ENCODE data around the gene HMGCS1.

HMGCS1 gene

DNA sequence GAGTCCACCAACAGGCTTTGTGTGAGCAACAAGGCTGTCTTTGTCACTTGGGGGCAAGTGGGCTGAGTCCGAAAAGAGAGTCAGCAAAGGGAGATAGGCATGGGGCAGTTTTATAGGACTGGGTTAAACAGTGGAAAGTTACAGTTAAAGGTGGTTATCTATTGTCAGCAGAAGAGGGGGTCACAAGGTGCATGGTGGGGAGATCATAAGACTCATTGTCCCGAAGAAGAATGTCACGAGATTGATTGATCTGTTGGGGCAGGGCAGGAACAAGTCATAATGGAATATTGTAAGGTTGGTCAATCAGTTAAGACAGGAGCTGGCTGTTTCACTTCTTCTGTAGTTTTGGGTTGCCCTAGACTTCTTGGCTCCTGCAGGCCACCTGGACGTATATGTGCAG is 7.6 kb upstream of the HMGCS1 start:
- no peak for TF ChIP-seq GATA2 (IDR thresholded peaks at IDR 0.05; ENCODE audit: low read depth, low read length)
- TF ChIP-seq GATA3 (IDR thresholded peaks at IDR 0.05; ENCODE audit: low read depth, low read length) = no peak

GRCh38 chr5:43316421-43316820 is 3.2 kb upstream of the HMGCS1 start:
- no peak for TF ChIP-seq GATA2 (IDR thresholded peaks at IDR 0.05; ENCODE audit: low read depth, low read length)
- TF ChIP-seq GATA3 (IDR thresholded peaks at IDR 0.05; ENCODE audit: low read depth, low read length) = no peak

- TF ChIP-seq GATA3 (IDR thresholded peaks at IDR 0.05; ENCODE audit: low read depth, low read length) (no peak), GATA2 (IDR thresholded peaks at IDR 0.05; ENCODE audit: low read depth, low read length) (no peak)
Measured at GRCh38 chr5:43315682-43316081, 2.5 kb upstream of the HMGCS1 start.

DNA sequence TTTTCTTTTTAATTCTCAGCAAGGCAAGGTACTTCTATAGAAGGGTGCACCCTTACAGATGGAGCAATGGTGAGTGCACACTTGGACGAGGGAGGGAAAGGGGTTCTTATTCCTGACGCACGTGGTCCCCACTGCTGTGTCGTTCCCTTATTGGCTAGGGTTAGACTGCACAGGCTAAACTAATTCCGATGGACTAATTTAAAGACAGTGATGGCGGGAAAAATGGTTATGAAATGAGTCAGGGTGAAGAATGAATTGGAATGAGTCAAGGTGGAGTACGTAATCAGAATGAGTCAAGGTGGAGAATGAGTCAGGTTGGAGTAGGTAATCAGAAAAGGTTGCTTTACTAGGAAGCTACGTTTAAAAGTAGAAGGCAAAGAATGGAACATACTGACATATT is 2.1 kb upstream of the HMGCS1 start:
- TF ChIP-seq GATA3 (IDR thresholded peaks at IDR 0.05; ENCODE audit: low read depth, low read length) = no peak
- no peak for TF ChIP-seq GATA2 (IDR thresholded peaks at IDR 0.05; ENCODE audit: low read depth, low read length)

DNA sequence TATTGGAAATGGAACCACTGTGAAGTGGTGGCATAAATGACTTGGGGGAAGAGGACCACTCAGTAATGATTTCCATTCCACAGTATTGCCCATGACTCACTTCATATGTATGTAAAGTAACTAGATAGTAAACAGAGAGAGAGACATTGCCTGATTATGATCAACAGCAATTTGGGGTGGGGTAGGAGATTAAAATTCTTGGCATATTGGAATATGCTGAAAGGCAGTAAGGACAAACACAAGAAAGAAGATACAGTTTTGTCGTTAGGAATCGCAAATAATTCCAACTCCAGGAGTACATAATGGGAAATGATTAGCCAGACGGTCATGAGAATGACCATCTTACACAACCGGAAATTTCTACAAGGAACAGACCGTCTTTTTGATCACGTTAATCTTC is 1.5 kb upstream of the HMGCS1 start:
- no peak for TF ChIP-seq GATA3 (IDR thresholded peaks at IDR 0.05; ENCODE audit: low read depth, low read length)

- TF ChIP-seq GATA2 (IDR thresholded peaks at IDR 0.05; ENCODE audit: low read depth, low read length) = no peak
- no peak for TF ChIP-seq GATA3 (IDR thresholded peaks at IDR 0.05; ENCODE audit: low read depth, low read length)
Measured at GRCh38 chr5:43313854-43314457, 744 bp upstream of the HMGCS1 start.

DNA sequence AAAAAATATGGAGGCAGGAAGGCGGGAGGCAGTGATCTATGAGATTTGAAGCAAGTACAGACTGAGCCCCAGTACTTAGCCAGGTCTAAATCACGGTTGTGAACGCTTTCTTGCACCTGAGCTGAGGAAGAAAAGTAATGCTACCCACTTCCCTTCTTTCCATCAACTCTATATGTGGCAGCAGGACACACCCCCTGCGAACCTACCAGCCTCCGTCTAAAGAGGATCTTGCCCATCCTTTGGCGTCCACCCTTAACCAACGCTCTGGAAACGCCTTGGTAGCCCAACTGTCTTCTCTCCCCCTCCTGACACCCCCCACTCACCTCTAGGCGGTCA is 545 bp downstream of the HMGCS1 start:
- no peak for TF ChIP-seq GATA3 (IDR thresholded peaks at IDR 0.05; ENCODE audit: low read depth, low read length)
- TF ChIP-seq GATA2 (IDR thresholded peaks at IDR 0.05; ENCODE audit: low read depth, low read length) = no peak

- TF ChIP-seq GATA3 (IDR thresholded peaks at IDR 0.05; ENCODE audit: low read depth, low read length) = no peak
- no peak for TF ChIP-seq GATA2 (IDR thresholded peaks at IDR 0.05; ENCODE audit: low read depth, low read length)
Measured at GRCh38 chr5:43312076-43312661, 1.0 kb downstream of the HMGCS1 start.

DNA sequence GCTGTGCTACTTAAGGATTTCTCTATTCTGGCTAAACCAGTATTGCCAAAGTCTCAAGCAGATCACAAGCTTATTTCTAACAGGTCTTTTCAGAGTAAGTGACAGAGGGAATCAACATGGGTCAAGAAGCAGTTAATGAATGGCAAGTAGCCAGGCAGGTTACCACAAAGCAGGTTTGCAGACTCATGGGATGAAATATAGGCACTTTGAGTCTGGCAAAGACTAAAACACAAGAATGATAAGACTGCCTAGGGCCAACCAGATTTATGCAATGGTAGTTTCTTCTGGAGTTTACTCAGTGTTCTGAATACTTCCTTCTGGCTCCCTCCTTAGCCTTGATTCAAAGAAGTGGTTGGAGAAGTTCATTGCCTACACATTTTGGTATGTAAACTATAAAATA is 3.6 kb downstream of the HMGCS1 start:
- TF ChIP-seq GATA3 (IDR thresholded peaks at IDR 0.05; ENCODE audit: low read depth, low read length) = no peak
- TF ChIP-seq GATA2 (IDR thresholded peaks at IDR 0.05; ENCODE audit: low read depth, low read length) = no peak

DNA sequence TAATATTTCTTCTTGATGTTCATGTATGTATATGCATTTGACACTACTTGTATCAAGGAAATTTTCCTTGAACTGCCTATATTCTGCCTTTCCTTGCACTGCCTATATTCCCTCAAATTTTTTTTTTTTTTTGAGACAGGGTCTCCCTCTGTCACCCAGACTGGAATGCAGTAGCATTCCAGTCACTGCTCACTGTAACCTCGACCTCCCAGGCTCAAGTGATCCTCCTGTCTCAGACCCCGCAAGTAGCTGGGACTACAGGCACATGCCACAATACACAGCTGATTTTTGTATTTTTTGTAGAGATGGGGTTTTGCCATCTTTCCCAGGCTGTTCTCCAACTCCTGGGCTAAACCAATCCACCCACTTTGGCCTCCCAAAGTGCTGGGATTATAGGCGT is 4.1 kb downstream of the HMGCS1 start:
- TF ChIP-seq GATA3 (IDR thresholded peaks at IDR 0.05; ENCODE audit: low read depth, low read length) (no peak), GATA2 (IDR thresholded peaks at IDR 0.05; ENCODE audit: low read depth, low read length) (no peak)

DNA sequence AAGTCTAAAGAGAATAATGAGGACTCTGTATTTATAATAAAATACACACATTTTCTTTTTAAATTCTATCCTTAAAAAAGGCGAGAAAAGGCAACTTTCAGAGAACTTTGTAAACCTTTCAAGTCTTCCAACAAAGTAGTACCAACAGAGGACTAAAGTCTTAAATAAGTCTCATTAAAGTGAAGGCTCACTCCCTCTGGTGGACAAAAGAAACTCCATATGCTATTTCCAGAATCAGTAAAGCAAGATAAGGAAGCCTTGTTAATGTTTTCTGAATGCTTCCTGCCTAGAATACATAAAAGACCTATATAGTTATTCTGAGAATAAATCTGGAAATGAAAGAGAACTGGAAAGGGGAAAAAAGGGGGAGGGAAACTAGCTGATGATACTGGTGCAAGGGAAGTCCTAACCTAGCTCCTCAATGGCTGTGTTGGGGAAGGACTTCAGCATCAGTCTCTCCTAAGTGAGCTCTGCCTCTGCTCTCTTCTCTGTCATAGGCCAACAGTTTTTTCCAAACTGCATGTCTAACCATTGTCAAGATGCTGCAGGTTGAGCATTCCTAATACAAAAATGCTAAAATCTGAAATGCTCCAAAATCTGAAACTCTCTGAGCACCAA is 7.2 kb downstream of the HMGCS1 start:
- TF ChIP-seq GATA2 (IDR thresholded peaks at IDR 0.05; ENCODE audit: low read depth, low read length) = no peak
- TF ChIP-seq GATA3 (IDR thresholded peaks at IDR 0.05; ENCODE audit: low read depth, low read length) = no peak

DNA sequence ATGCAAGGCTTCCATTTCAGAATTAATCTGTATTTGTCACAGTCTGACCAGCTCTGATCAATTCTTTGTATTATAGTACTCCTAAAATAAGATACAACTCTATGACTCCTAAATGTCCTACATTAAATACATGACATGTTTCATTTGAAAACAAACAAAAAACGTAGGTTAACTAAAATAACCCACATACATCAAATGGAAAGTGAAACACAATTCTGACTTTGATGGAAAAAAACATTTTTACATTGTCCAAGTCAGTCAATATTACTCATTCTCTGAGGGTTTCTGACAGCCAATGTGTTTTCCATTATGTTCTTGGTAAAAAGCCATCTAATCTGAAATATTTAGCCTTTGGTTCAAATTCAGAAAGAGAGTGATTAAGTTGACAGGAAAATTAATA is 8.7 kb downstream of the HMGCS1 start:
- TF ChIP-seq GATA2 (IDR thresholded peaks at IDR 0.05; ENCODE audit: low read depth, low read length) (no peak), GATA3 (IDR thresholded peaks at IDR 0.05; ENCODE audit: low read depth, low read length) (no peak)

- no peak for TF ChIP-seq GATA2 (IDR thresholded peaks at IDR 0.05; ENCODE audit: low read depth, low read length)
Measured at GRCh38 chr5:43303242-43303641, 10.0 kb downstream of the HMGCS1 start.

DNA sequence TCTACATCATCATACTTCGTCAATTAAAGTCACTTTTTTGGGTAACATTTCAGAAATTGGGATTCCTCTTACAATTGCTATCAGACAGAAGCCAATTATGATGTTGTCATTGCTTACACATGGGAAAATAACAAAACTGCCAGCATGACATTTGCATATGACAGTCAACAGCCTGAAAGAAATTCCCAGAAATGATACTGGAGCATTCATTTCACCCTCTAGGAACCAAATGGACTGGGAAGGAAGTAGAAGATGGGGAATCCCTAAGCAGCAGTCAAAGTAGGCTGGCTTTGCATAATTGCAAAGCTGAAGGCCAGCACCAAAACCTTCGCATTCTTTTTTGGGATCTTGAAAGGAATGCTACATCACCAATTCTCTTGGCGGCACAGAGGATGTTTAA is 10.7 kb downstream of the HMGCS1 start:
- no peak for TF ChIP-seq GATA3 (IDR thresholded peaks at IDR 0.05; ENCODE audit: low read depth, low read length)
- no peak for TF ChIP-seq GATA2 (IDR thresholded peaks at IDR 0.05; ENCODE audit: low read depth, low read length)

DNA sequence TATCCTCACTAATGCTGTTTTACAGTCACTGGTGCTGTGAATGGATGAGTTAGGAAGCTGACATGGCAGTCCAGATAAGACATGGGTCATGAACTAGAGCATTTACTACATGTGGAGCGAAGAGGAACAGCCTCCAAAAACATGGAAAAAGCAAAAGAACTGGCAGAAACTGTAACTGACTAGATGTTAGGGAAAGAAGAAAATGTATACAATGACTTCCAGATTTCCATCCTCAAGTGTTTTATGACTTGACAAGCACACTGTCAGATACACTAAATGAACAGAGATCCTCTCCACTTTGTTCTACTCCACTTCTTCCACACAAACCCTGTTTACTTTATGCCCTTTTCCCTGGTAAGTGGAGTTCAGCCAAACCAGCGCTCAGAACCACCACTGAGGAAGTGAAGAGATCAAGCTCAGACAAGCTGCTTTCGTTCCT is 11.5 kb downstream of the HMGCS1 start:
- TF ChIP-seq GATA3 (IDR thresholded peaks at IDR 0.05; ENCODE audit: low read depth, low read length) (no peak), GATA2 (IDR thresholded peaks at IDR 0.05; ENCODE audit: low read depth, low read length) (no peak)

Data from SH-SY5Y (cell line).